K562 (cell line): Measurements from ENCODE around the gene FOS. TPM values are rescaled to one million over a fixed set of nuclear protein-coding genes. Genes with fewer than 3 reads are reported as not detected.
A peak's percentile ranks its signal among the peaks of the same experiment; 100 is the strongest.

Experiments
- ARHGAP35 ChIP-seq: fragments of 450-650 bp; IDR thresholded peaks from 2 replicates; pipeline ENCODE4 v1.6.1; 2018; ENCODE audit not compliant: partially characterized antibody
- BRD4 ChIP-seq: fragments of 200-600 bp; sonication (generic); IDR thresholded peaks from 2 replicates; pipeline ENCODE4 v1.6.1; 2017; ENCODE audit warnings: inconsistent platforms
- BRF1 ChIP-seq: IDR thresholded peaks from 3 replicates; pipeline ENCODE4 v1.6.1; 2011; ENCODE audit warnings: borderline replicate concordance, mild to moderate bottlenecking; ENCODE audit not compliant: insufficient read length; ENCODE audit errors: extremely low read depth
- MAZ ChIP-seq, 2 experiments: fragments of 450-650 bp in 1 of 2; sonication (generic) in 1 of 2; formaldehyde crosslinking; IDR thresholded peaks in 1 of 2; conservative IDR thresholded peaks in 1 of 2; 2 replicates each; pipeline versions ENCODE4 v1.4.0 to v1.5.0; 2020; ENCODE audit warnings: mild to moderate bottlenecking in 1 of 2, missing genetic modification reagents in 1 of 2
- MTF1 ChIP-seq: fragments of 250-450 bp; sonication (Bioruptor Pico); IDR thresholded peaks from 2 replicates; pipeline ENCODE4 v1.9.0; 2021; ENCODE audit warnings: moderate library complexity, mild to moderate bottlenecking, inconsistent platforms, borderline replicate concordance
- PREB ChIP-seq: sonication (generic); formaldehyde crosslinking; IDR thresholded peaks from 2 replicates; pipeline ENCODE4 v1.8.1; 2023; ENCODE audit warnings: mild to moderate bottlenecking, missing genetic modification reagents
- RBM14 ChIP-seq: fragments of 200-400 bp; formaldehyde crosslinking; IDR thresholded peaks from 2 replicates; pipeline ENCODE4 v1.6.1; 2018; ENCODE audit warnings: low read depth, mild to moderate bottlenecking, low read length, moderate library complexity, borderline replicate concordance; ENCODE audit not compliant: insufficient read depth
- SMAD2 ChIP-seq: fragments of 150-350 bp; IDR thresholded peaks from 2 replicates; pipeline ENCODE4 v1.6.1; 2014; ENCODE audit warnings: low read depth, mild to moderate bottlenecking, low read length
- SOX6 ChIP-seq: fragments of 450-650 bp; IDR thresholded peaks from 2 replicates; pipeline ENCODE4 v1.6.1; 2014; ENCODE audit warnings: mild to moderate bottlenecking
- SPI1 ChIP-seq: IDR thresholded peaks from 2 replicates; pipeline ENCODE4 v1.6.1; 2011; ENCODE audit warnings: low read depth, low read length, control low read depth, borderline replicate concordance
- TEAD1 ChIP-seq, 2 experiments: fragments of 450-650 bp in 1 of 2; sonication (generic) in 1 of 2; formaldehyde crosslinking; IDR thresholded peaks; 2 replicates each; pipeline versions ENCODE4 v1.4.0 to v1.8.0; 2020 to 2022; ENCODE audit warnings: mild to moderate bottlenecking in 2 of 2, missing genetic modification reagents in 1 of 2
- THAP12 ChIP-seq: fragments of 250-450 bp; sonication (Bioruptor Pico); IDR thresholded peaks from 2 replicates; pipeline ENCODE4 v1.9.0; 2021; ENCODE audit warnings: mild to moderate bottlenecking, inconsistent platforms
- ZKSCAN3 ChIP-seq: fragments of 250-450 bp; sonication (Bioruptor Pico); IDR thresholded peaks from 2 replicates; pipeline ENCODE4 v1.4.0; 2020
- ZNF263 ChIP-seq: sonication (generic); formaldehyde crosslinking; IDR thresholded peaks from 2 replicates; pipeline ENCODE4 v1.8.0; 2022; ENCODE audit warnings: mild to moderate bottlenecking, missing genetic modification reagents, borderline replicate concordance
- polyA plus RNA-seq, 8 experiments: library from polyadenylated mRNA; depleted of rRNA in 4 of 8; stranded (reverse) in 5 of 8; unstranded in 3 of 8; fragments of >200 nt; fragmentation: Nextera tagmentation in 2 of 8; fragmentation: Illumina TruSeq in 1 of 8; extraction: Ambion mirVana in 2 of 8; extraction: Trizol in 1 of 8; gene quantifications; 2 replicates each; pipeline versions ENCODE4 v1.2.1 to v1.2.3, GENCODE V29; 2011 to 2014; ENCODE audit warnings: inconsistent platforms in 1 of 8, missing spikeins in 1 of 8
- total RNA-seq, 7 experiments: library from RNA; depleted of rRNA in 6 of 7; stranded (reverse); fragments of >200 nt in 6 of 7; fragmentation: Illumina TruSeq in 2 of 7; extraction: Trizol in 2 of 7; gene quantifications; 2 replicates each; pipeline versions ENCODE4 v1.2.1 to v1.2.3, GENCODE V29; 2011 to 2021; ENCODE audit warnings: low replicate concordance in 1 of 7
- TF ChIP-seq, protein P1 (sequence below), 2 experiments: fragments of 450-650 bp; formaldehyde crosslinking in 1 of 2; IDR thresholded peaks; 2 replicates each; pipeline versions ENCODE4 v1.4.0 to v1.6.1; 2014 to 2020; ENCODE audit warnings: mild to moderate bottlenecking in 2 of 2, borderline replicate concordance in 1 of 2, low read depth in 1 of 2

The FOS gene
- total and polyA plus RNA-seq, 9 of the 15 experiments (the other 6 are each of a cell fraction or from before 2014, with no cell fraction given): 0.54 to 13.8 (median 8.9) TPM

GRCh38 chr14:75293920-75294648 is 15.5 kb downstream of the FOS start (continued):
- no peak for TF ChIP-seq SMAD2
- TF ChIP-seq SOX6: no peak
- no peak for TF ChIP-seq BRF1
- TF ChIP-seq PREB (CRISPR knock-in tag): no peak
- TF ChIP-seq BRD4: no peak
- TF ChIP-seq TEAD1 (CRISPR knock-in tag; IDR thresholded peaks at IDR 0.05): peak in 1 of 2 experiments; percentile 89; a peak in 2 of 4 replicates
- peak; percentile 23; the same call in 1 of the 2 replicates for TF ChIP-seq ZNF263
- TF ChIP-seq, protein P1, sequence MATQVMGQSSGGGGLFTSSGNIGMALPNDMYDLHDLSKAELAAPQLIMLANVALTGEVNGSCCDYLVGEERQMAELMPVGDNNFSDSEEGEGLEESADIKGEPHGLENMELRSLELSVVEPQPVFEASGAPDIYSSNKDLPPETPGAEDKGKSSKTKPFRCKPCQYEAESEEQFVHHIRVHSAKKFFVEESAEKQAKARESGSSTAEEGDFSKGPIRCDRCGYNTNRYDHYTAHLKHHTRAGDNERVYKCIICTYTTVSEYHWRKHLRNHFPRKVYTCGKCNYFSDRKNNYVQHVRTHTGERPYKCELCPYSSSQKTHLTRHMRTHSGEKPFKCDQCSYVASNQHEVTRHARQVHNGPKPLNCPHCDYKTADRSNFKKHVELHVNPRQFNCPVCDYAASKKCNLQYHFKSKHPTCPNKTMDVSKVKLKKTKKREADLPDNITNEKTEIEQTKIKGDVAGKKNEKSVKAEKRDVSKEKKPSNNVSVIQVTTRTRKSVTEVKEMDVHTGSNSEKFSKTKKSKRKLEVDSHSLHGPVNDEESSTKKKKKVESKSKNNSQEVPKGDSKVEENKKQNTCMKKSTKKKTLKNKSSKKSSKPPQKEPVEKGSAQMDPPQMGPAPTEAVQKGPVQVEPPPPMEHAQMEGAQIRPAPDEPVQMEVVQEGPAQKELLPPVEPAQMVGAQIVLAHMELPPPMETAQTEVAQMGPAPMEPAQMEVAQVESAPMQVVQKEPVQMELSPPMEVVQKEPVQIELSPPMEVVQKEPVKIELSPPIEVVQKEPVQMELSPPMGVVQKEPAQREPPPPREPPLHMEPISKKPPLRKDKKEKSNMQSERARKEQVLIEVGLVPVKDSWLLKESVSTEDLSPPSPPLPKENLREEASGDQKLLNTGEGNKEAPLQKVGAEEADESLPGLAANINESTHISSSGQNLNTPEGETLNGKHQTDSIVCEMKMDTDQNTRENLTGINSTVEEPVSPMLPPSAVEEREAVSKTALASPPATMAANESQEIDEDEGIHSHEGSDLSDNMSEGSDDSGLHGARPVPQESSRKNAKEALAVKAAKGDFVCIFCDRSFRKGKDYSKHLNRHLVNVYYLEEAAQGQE (IDR thresholded peaks at IDR 0.05; ENCODE audit: borderline replicate concordance): no peak; the same call in 1 of the 2 replicates
- TF ChIP-seq, protein P1 (CRISPR knock-in tag; IDR thresholded peaks at IDR 0.05; ENCODE audit: low read depth): no peak
- TF ChIP-seq THAP12: 0 out of 2 replicates have a peak, but pooled peaks have one; percentile 15
- peak; percentile 92 to 98 for TF ChIP-seq MAZ (CRISPR knock-in tag; conservative IDR thresholded peaks at IDR 0.05 in 1 of 2, IDR thresholded peaks at IDR 0.05 in 1 of 2)
- no peak for TF ChIP-seq RBM14
- no peak for TF ChIP-seq ARHGAP35
- TF ChIP-seq SPI1: no peak
- no peak for TF ChIP-seq MTF1
- TF ChIP-seq ZKSCAN3 (CRISPR knock-in tag): no peak
